Left forelimb (tissue), 1 donor: ENCODE measurements around the gene KCTD1.
"Not testable (repeated sequence)": the region's sequence is repeated elsewhere in the genome, so short reads cannot be mapped to it uniquely, and the experiment has no call there.

ENCODE experiments used
- DNase-seq: peaks from one replicate; pipeline ENCODE4 v3.0.0-alpha.2; 2018; ENCODE audit warnings: low spot score

Gene KCTD1

DNA sequence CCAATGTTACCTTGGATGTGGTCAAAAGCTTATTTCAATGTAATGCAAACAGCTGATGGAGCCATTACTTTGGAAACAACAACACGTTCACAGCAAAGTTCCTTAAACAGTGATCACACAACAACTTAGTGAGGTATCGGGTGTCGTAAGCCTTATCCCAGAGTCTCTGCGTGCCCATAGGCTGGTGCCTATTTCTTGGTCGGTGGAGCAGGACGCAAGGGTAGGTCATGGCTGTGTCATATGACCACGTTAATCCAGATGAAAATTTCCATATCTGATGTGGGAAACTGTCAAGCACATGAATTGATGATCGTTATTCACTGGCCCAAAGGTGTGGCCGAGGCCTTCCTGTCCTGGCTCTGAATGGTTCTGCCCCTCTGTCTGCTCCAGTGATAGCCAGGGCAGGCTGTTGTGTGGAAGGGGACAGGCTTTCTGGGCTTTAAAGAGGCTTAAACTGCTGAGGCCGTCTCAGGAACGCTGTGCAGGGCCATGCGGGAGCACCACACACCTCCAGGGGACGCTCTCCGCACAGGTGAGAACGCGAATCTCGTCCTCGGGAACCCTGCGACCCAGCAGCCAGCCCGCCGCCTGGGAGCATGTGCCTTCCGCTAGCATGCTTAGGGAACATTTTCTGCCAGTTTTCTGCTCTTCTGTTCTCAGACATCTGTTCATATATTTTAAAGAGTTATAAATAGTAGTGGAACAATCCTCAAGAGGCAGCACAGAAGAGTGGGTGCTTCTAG is 90.6 kb downstream of the KCTD1 start:
- DNase-seq: no peak

DNA sequence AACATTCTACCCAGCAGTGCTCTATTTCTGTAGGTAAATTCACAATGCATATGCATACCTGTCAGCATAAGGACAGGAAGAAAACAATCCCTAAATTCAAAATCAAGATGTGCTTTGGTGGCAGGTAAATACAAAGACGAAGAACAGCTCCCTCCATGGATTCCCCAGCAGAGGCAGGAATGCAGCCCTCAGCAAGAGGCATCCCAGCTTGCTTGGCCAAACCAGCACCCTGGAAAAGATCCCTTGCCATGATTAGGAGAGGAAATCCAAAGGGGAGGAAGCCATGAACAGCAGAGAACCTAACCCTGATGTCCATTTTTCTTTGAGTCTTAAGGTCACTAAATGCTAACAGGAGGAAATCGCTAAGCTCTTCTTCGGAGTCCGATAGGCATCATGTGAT is 91.2 kb downstream of the KCTD1 start:
- DNase-seq: no peak

- DNase-seq: no peak
Observed at GRCh38 chr18:26456070-26456491, 92.3 kb downstream of the KCTD1 start.

DNA sequence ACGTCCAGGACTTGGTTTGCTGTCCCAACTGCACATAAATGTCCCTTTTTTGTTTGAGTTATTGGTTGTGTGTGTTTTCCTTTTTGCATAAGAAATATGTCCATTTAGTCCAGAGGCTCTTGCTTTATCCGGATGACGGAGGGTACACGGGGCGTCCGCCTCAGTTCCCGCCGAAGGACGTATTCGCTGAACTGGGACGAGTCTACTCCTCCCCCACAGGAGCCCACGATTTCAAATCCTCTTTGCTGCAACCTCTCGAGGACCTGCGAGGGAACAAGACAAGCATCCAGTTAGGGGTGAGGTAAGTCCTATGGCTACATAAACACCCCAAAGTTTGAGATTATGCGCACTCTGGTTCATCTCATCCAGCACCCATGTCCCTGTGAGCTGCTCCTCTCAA is 92.7 kb downstream of the KCTD1 start:
- DNase-seq: no peak

DNA sequence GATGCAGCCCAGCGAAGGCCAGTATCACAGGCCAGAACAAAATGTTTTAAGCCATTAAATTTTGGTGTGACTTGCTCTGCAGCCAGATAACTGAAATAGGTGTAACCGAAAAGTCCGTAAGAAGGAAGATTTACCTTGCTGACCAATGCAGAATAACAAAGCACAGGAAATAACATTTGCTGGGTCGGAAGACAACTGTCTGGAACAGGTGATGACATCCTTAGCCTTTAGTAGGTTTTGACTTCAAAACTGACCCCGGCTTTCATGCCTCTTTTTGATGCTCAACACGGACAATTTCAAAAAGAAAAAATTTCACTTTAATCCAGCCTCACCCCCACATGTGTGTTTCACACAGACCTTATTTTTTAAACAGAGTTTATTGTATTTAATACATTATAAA is 93.7 kb downstream of the KCTD1 start:
- DNase-seq: no peak

GRCh38 chr18:26454192-26454591 is 94.2 kb downstream of the KCTD1 start:
- DNase-seq: no peak

DNA sequence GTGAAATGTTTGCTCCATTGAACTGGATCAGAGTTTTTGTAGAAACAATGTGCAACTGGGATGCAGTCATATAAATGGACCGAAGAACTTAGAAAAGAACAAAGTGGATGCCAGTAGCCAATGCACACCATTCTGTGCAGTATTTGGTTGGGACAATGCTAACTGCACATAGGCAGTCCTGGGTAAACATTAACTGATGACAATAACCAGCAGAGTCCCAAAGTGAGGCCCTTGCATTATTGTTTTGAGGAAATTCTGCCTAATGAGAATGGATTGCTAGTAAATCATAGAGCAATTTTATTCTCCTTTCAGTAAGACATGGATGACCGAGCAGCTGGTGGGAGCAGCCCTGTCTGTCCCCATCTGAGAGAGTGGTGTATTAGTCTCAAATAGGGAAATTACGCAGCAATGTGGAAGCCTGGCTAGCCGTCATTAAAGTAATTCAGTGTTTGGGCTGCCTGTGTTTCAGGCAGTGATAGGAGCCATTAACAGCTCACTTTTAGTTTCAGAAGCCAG is 94.9 kb downstream of the KCTD1 start:
- no peak for DNase-seq

DNA sequence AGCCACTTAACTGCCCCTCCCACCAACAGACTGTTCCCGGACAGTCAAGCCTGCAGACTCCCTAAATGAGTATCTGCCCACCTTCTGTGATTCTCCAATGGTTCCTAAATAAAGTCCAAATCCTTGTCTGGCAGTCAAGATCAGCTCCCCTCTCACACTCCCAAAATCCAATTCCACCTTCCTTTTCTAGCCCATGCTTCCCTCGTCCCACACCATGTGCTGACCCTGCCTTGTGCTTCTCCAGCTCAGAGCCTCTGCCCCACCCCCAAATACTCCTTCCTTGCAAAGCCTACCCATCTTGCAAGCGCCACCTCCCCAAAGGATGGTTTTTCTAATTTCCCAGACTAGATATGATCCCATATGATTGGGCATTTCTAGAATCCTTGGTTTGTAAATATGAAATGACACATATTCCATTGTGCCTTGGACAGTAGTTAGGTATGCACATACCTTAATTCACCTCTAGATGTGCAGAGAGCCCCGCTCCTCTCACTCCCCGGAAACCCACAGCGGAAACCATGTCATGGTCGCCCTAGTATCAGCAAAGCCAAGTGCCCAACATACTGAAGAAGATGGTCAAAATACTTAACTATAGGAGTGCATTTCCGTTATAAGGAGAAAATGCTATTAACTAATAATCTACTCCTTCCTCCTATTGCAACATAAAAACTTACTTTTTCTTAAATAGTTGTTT is 97.2 kb downstream of the KCTD1 start:
- no peak for DNase-seq

GRCh38 chr18:26448714-26449159 is 99.6 kb downstream of the KCTD1 start:
- DNase-seq: no peak

DNA sequence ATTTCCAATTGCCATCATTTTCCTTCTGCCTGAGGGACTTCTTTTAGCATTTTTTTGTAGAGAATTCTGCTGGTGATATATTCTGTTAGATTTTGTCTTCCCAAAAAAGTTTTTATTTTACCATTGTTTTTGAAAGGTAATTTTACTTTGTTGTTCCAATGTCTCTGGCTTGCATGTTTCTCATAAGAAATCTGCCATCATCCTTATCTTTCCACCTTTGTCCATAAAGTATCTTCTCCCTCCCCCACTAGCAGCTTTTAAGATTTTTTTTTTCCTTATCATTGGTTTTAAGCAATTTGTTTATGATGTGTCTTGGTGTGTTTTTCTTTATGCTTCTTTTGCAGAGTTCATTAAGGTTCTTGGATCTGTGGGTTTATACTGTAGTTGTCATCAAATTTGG is 104.5 kb downstream of the KCTD1 start:
- DNase-seq: no peak

DNA sequence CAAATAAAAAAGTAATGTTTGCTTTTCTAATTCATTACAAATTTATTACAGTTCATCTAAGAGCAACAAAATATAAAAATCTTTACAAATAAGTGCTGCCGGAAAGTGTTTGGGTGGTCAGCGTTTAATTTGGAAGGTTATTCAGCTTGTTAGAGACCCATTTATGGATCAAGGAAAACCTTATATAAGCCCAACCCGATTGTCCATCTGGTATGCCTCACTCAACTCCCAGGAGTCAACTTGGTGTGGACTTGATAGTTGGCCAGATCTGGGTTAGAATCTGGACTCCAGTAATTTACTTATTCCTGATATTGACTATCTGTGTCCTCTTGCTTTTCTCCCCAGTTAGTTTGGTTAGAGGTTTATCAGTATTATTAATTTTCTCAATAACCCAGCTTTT is 106.2 kb downstream of the KCTD1 start:
- no peak for DNase-seq

DNA sequence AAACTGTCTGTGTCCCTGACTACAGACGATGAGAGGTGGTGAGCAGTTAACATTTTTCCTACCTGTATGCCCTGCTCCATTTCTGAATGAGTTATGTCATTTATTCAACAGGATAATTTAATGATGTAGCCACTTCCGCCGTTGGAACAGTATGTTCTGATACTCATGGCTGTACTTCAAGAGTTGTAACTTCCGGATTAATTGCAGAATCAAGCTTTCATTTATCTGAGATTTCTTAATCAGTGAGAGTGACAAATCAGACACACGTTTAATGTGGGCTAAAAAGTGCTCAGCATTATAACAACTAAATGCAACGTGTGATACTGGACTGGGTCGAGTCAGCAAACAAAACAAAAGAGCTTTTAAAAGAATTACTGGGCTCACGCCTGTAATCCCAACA is 107.7 kb downstream of the KCTD1 start:
- DNase-seq: no peak

- no peak for DNase-seq
Observed at GRCh38 chr18:26439537-26439936, 108.8 kb downstream of the KCTD1 start.

- no peak for DNase-seq
Observed at GRCh38 chr18:26438980-26439379, 109.4 kb downstream of the KCTD1 start.

- DNase-seq: not testable (repeated sequence)
Observed at GRCh38 chr18:26437634-26438033, 110.7 kb downstream of the KCTD1 start.

GRCh38 chr18:26436176-26437051 is 111.9 kb downstream of the KCTD1 start:
- no peak for DNase-seq

- no peak for DNase-seq
Observed at GRCh38 chr18:26435415-26436095, 112.8 kb downstream of the KCTD1 start.

- DNase-seq: no peak
Observed at GRCh38 chr18:26434887-26435286, 113.5 kb downstream of the KCTD1 start.

GRCh38 chr18:26432651-26433424 is 115.5 kb downstream of the KCTD1 start:
- DNase-seq: no peak

- peak; percentile 46 for DNase-seq
Observed at GRCh38 chr18:26429535-26430226, 118.7 kb downstream of the KCTD1 start.
